HCT116 (cell line): ENCODE results near the gene MEGF6. TPM values are rescaled to one million over a fixed set of nuclear protein-coding genes. Genes with fewer than 3 reads are reported as not detected.

Experiments
- ATAC-seq: fragments of 200-7000 bp; cut with Tn5 transposase; 2 replicates; pipeline ENCODE4 v1.9.1; 2020; ENCODE audit warnings: mild to moderate bottlenecking, moderate library complexity
- BruUV-seq: library from RNA; stranded (reverse); fragments of 400-500 nt; replicated peaks from 2 replicates; lab custom pipeline; 2021; lab: Mats Ljungman, UMichigan
- CTCF ChIA-PET: fragments of 300-600 bp; sonication (Branson Sonifier 250); formaldehyde crosslinking; loops from one replicate; lab custom pipeline; 2021; ENCODE audit warnings: antibody characterized with exemption; lab: Charles Lee
- POLR2A ChIA-PET: fragments of 300-600, 350-600 bp; sonication (Branson Sonifier 250); formaldehyde crosslinking; loops from one replicate; lab custom pipeline; 2021; ENCODE audit warnings: antibody characterized with exemption; lab: Charles Lee
- RAD21 ChIA-PET, 2 experiments: fragments of 300-600 bp; sonication (Branson Sonifier 250); formaldehyde crosslinking; loops; one replicate each; lab custom pipeline; 2023; ENCODE audit warnings: low total read pairs in 2 of 2; ENCODE audit not compliant: uncharacterized antibody in 2 of 2, unreplicated experiment in 2 of 2, low non-redundant PET in 1 of 2; lab: Charles Lee
- DNase-seq: peaks from one replicate; pipeline ENCODE4 v3.0.0-alpha.2; 2010; ENCODE audit warnings: low read depth, low spot score
- H2AFZ ChIP-seq: fragments of 200-600 bp; shearing (Covaris generic), sonication (generic); 2 replicates; pipeline ENCODE4 v1.6.1; 2017; ENCODE audit warnings: low read depth, mixed run types, mixed read lengths, antibody characterized with exemption, low read length; ENCODE audit not compliant: poor library complexity, severe bottlenecking
- H3K27ac ChIP-seq: 2 replicates; pipeline ENCODE4 v1.5.1; 2012; ENCODE audit warnings: low read depth, low read length
- H3K27me3 ChIP-seq: fragments of 200-600 bp; sonication (generic); 2 replicates; pipeline ENCODE4 v1.6.1; 2016; ENCODE audit warnings: mixed run types, low read length, mixed read lengths; ENCODE audit not compliant: insufficient read depth
- H3K36me3 ChIP-seq, 2 experiments: fragments of 200-500 bp in 1 of 2; fragments of 200-600 bp in 1 of 2; sonication (Bioruptor generic) in 1 of 2; sonication (generic) in 1 of 2; 2 replicates each; pipeline versions ENCODE4 v1.5.1 to v1.6.1; 2014 to 2016; ENCODE audit warnings: low read length in 2 of 2, inconsistent platforms in 1 of 2, mixed read lengths in 1 of 2, mixed run types in 1 of 2; ENCODE audit not compliant: insufficient read depth in 2 of 2, control insufficient read depth in 1 of 2
- H3K4me1 ChIP-seq, 2 experiments: fragments of 200-600 bp in 1 of 2; sonication (generic) in 1 of 2; 2 replicates each; pipeline versions ENCODE4 v1.5.1 to v1.6.1; 2012 to 2017; ENCODE audit warnings: low read length in 2 of 2, inconsistent platforms in 1 of 2, mild to moderate bottlenecking in 1 of 2, mixed read lengths in 1 of 2, mixed run types in 1 of 2, moderate library complexity in 1 of 2; ENCODE audit not compliant: insufficient read depth in 2 of 2, control insufficient read depth in 1 of 2
- H3K4me2 ChIP-seq: fragments of 200-600 bp; sonication (generic); 2 replicates; pipeline ENCODE4 v1.6.1; 2017; ENCODE audit warnings: mixed run types, low read length, mixed read lengths
- H3K4me3 ChIP-seq, 2 experiments: fragments of 200-600 bp in 1 of 2; sonication (generic) in 1 of 2; replicated peaks in 1 of 2; 2 replicates each; pipeline ENCODE4 v1.5.1; 2011 to 2016; ENCODE audit warnings: low read length in 2 of 2, control low read depth in 1 of 2, low read depth in 1 of 2, mild to moderate bottlenecking in 1 of 2, mixed read lengths in 1 of 2, mixed run types in 1 of 2
- H3K79me2 ChIP-seq: fragments of 200-600 bp; sonication (generic); 2 replicates; pipeline ENCODE4 v1.6.1; 2017; ENCODE audit warnings: mild to moderate bottlenecking, mixed run types, low read length, moderate library complexity, mixed read lengths; ENCODE audit not compliant: insufficient read depth
- H3K9ac ChIP-seq: fragments of 200-600 bp; sonication (generic); 2 replicates; pipeline ENCODE4 v1.6.1; 2016; ENCODE audit warnings: low read length, mixed read lengths
- H3K9me2 ChIP-seq: fragments of 200-600 bp; sonication (generic), shearing (Covaris generic); 2 replicates; pipeline ENCODE4 v1.6.1; 2017; ENCODE audit warnings: mixed run types, mild to moderate bottlenecking, moderate library complexity; ENCODE audit not compliant: insufficient read depth
- H3K9me3 ChIP-seq, 2 experiments: fragments of 200-500 bp in 1 of 2; fragments of 200-600 bp in 1 of 2; sonication (Bioruptor generic) in 1 of 2; sonication (generic) in 1 of 2; 2 replicates each; pipeline ENCODE4 v1.6.1; 2014 to 2017; ENCODE audit warnings: low read length in 2 of 2, mixed read lengths in 2 of 2, inconsistent platforms in 1 of 2, low read depth in 1 of 2, mild to moderate bottlenecking in 1 of 2, mixed run types in 1 of 2, moderate library complexity in 1 of 2; ENCODE audit not compliant: control insufficient read depth in 1 of 2, insufficient read depth in 1 of 2
- H4K20me1 ChIP-seq: fragments of 200-600 bp; sonication (generic), shearing (Covaris generic); 2 replicates; pipeline ENCODE4 v1.6.1; 2017; ENCODE audit warnings: mixed run types, mild to moderate bottlenecking, moderate library complexity; ENCODE audit not compliant: insufficient read depth
- ATF3 ChIP-seq: IDR thresholded peaks from 2 replicates; pipeline ENCODE4 v1.6.1; 2012
- CTCF ChIP-seq, 3 experiments: fragments of 200-600 bp in 1 of 3; sonication (generic) in 1 of 3; IDR thresholded peaks in 2 of 3; conservative IDR thresholded peaks in 1 of 3; 2 replicates each; pipeline ENCODE4 v1.5.1; 2012 to 2017; ENCODE audit warnings: low read depth in 2 of 3, low read length in 2 of 3, antibody characterized with exemption in 1 of 3, borderline replicate concordance in 1 of 3, control low read depth in 1 of 3, mild to moderate bottlenecking in 1 of 3, mixed read lengths in 1 of 3, mixed run types in 1 of 3, moderate library complexity in 1 of 3; ENCODE audit not compliant: insufficient read depth in 1 of 3
- EGR1 ChIP-seq: IDR thresholded peaks from 2 replicates; pipeline ENCODE4 v1.6.1; 2012; ENCODE audit warnings: low read depth
- FOSL1 ChIP-seq: IDR thresholded peaks from 2 replicates; pipeline ENCODE4 v1.6.1; 2012; ENCODE audit warnings: low read depth
- JUND ChIP-seq: IDR thresholded peaks from 2 replicates; pipeline ENCODE4 v1.6.1; 2012
- SIN3A ChIP-seq: IDR thresholded peaks from 2 replicates; pipeline ENCODE4 v1.6.1; 2012; ENCODE audit warnings: low read depth
- SP1 ChIP-seq: IDR thresholded peaks from 2 replicates; pipeline ENCODE4 v1.6.1; 2012; ENCODE audit warnings: low read depth
- SRF ChIP-seq: IDR thresholded peaks from 2 replicates; pipeline ENCODE4 v1.6.1; 2012; ENCODE audit warnings: low read depth
- intact Hi-C: fragments of 100-400 bp; cut with micrococcal nuclease; formaldehyde crosslinking; loops from 2 replicates; pipeline ENCODE4 v1.10.0; 2022
- total RNA-seq: library from RNA; stranded (reverse); gene quantifications from one replicate; pipeline ENCODE4 v1.2.1, GENCODE V29; 2021; ENCODE audit not compliant: unreplicated experiment
- TF ChIP-seq, protein P1 (sequence below): IDR thresholded peaks from 2 replicates; pipeline ENCODE4 v1.6.1; 2012; ENCODE audit warnings: low read depth

The MEGF6 gene
- total RNA-seq, 1 experiment from 2014 or later: 47.6 TPM

DNA sequence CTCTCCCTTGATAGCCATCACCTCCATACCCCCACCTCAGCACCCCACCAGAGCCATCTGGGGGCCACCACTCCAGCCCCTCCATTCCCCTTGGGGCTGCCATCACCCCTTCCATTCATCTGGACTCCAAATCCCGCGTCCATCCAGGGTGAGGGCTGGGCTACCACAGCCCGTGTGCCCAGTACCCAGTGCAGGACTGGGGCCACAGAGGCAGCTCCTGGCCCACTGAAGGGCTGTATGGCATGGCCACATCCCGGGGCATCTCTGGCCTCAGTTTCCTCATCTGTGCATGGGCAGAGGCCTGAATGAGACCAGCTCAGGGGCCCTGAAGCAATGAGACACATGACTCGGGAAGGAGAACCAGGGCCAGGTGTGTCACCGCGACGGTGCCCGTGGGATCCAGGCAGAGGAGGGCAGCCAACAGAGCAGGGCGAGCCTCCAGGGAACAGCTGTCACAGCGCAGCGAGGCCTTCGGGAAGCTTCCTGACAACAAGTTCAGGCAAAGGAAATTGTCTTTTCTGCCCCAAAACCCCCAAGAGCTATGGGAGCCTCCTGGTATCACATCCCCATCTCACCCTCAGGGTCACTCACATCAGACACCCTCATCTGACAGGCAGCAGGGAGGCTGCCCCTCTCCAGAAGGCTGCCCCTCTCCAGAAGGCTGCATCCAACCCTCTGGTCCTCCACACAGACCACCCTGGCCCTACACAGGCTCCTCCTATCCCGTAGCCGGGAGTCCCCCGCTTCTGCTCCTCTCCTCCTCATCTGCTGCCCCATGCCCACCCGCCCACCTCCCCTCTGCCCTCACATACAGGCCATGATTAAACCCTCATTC is 76.3 kb downstream of the MEGF6 start:
- Histone ChIP-seq H3K4me2 (no peak overlapping the region), H2AFZ (no peak overlapping the region), H3K4me3 (no peak overlapping the region), H3K9ac (no peak overlapping the region), H3K36me3 (no peaks in the 10 kb centered on the region), H3K9me2 (no peaks in the 10 kb centered on the region), H3K27ac (no peak overlapping the region), H3K79me2 (no peaks in the 10 kb centered on the region), H3K9me3 (no peaks in the 10 kb centered on the region)
- BruUV-seq: no TSS peak
- ChIA-PET POLR2A (no interaction called here), RAD21 (no interaction called here), CTCF (no interaction called here)
- intact Hi-C loops: no loop called here
- no peak for TF ChIP-seq SRF
- no peak for TF ChIP-seq CTCF (IDR thresholded peaks at IDR 0.05 in 2 of 3, conservative IDR thresholded peaks at IDR 0.05 in 1 of 3; ENCODE audit: borderline replicate concordance in 1 of 3, insufficient read depth in 1 of 3, low read depth in 2 of 3, low read length in 2 of 3)
- TF ChIP-seq SIN3A: no peak
- TF ChIP-seq, protein P1, sequence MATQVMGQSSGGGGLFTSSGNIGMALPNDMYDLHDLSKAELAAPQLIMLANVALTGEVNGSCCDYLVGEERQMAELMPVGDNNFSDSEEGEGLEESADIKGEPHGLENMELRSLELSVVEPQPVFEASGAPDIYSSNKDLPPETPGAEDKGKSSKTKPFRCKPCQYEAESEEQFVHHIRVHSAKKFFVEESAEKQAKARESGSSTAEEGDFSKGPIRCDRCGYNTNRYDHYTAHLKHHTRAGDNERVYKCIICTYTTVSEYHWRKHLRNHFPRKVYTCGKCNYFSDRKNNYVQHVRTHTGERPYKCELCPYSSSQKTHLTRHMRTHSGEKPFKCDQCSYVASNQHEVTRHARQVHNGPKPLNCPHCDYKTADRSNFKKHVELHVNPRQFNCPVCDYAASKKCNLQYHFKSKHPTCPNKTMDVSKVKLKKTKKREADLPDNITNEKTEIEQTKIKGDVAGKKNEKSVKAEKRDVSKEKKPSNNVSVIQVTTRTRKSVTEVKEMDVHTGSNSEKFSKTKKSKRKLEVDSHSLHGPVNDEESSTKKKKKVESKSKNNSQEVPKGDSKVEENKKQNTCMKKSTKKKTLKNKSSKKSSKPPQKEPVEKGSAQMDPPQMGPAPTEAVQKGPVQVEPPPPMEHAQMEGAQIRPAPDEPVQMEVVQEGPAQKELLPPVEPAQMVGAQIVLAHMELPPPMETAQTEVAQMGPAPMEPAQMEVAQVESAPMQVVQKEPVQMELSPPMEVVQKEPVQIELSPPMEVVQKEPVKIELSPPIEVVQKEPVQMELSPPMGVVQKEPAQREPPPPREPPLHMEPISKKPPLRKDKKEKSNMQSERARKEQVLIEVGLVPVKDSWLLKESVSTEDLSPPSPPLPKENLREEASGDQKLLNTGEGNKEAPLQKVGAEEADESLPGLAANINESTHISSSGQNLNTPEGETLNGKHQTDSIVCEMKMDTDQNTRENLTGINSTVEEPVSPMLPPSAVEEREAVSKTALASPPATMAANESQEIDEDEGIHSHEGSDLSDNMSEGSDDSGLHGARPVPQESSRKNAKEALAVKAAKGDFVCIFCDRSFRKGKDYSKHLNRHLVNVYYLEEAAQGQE: no peak
- TF ChIP-seq JUND: no peak
- TF ChIP-seq EGR1: no peak
- TF ChIP-seq FOSL1: no peak
- TF ChIP-seq ATF3: no peak
- TF ChIP-seq SP1: no peak
- TF ChIP-seq, all 23 proteins: peak for 0
- Histone ChIP-seq H3K4me1 (peaks cover 10 to 19% of the 10 kb centered on the region in 2 experiments), H3K27me3 (no peaks in the 10 kb centered on the region), H4K20me1 (no peaks in the 10 kb centered on the region)
- ATAC-seq: no peak
- no peak for DNase-seq
